Activated B cell treated with CpG ODN at 0.5 μM for 24 hours (primary cell): ENCODE data around the gene TUBA4A. TPM values are rescaled to one million over a fixed set of nuclear protein-coding genes. Genes with fewer than 3 reads are reported as not detected.

Experiments
- ATAC-seq: fragments of 200-7000 bp; cut with Tn5 transposase; one replicate; pipeline ENCODE4 v1.10.0; 2021; ENCODE audit warnings: low read depth, mild to moderate bottlenecking, moderate library complexity
- CTCF ChIA-PET: fragments of 350-600 bp; sonication (Branson Sonifier 250); formaldehyde crosslinking; loops from one replicate; lab custom pipeline; 2021; ENCODE audit warnings: antibody characterized with exemption; lab: Charles Lee
- POLR2A ChIA-PET: fragments of 350-600 bp; sonication (Branson Sonifier 250); formaldehyde crosslinking; loops from one replicate; lab custom pipeline; 2021; ENCODE audit warnings: antibody characterized with exemption; lab: Charles Lee
- DNase-seq: peaks from one replicate; pipeline ENCODE4 v3.0.0; 2022
- H3K27ac Mint-ChIP-seq: one replicate; pipeline ENCODE4 v1.8.0; 2020; ENCODE audit warnings: mixed read lengths
- H3K27me3 Mint-ChIP-seq: one replicate; pipeline ENCODE4 v1.8.0; 2021; ENCODE audit warnings: mixed read lengths
- H3K36me3 Mint-ChIP-seq: one replicate; pipeline ENCODE4 v1.8.0; 2021; ENCODE audit warnings: low read depth, mixed read lengths
- H3K4me1 Mint-ChIP-seq: one replicate; pipeline ENCODE4 v1.8.0; 2021; ENCODE audit warnings: mixed read lengths
- H3K4me3 Mint-ChIP-seq: one replicate; pipeline ENCODE4 v1.8.0; 2020; ENCODE audit warnings: mild to moderate bottlenecking, mixed read lengths
- H3K9me3 Mint-ChIP-seq: one replicate; pipeline ENCODE4 v1.8.0; 2020; ENCODE audit warnings: mixed read lengths
- CTCF ChIP-seq: fragments of 200-600 bp; IDR thresholded peaks from one replicate; pipeline ENCODE4 v1.8.0; 2022; ENCODE audit warnings: antibody characterized with exemption, mild to moderate bottlenecking
- intact Hi-C: fragments of 100-400 bp; cut with micrococcal nuclease; formaldehyde crosslinking; loops from one replicate; pipeline ENCODE4 v1.15.1; 2024
- total RNA-seq: library from RNA; stranded (reverse); gene quantifications from 2 replicates; pipeline ENCODE4 v1.2.3, GENCODE V29; 2022

TUBA4A gene
- total RNA-seq, 1 donor from 2014 or later, result 184 TPM

- Mint-ChIP-seq H3K36me3 (peaks cover 31% of the 10 kb centered on the region), H3K27me3 (no peaks in the 10 kb centered on the region), H3K4me3 (peak overlapping the region; percentile 89), H3K9me3 (no peaks in the 10 kb centered on the region), H3K27ac (peak overlapping the region; percentile 97), H3K4me1 (peaks cover 51% of the 10 kb centered on the region)
- ChIA-PET CTCF (interaction anchor here (0.6 to 11.9 kb wide), 18 partner anchors 16 to 248 kb away, joined by 3 to 155 read pairs (median 6); partner anchors contain the start of genes ABCB6, ANKZF1, ATG9A and CNPPD1), POLR2A (interaction anchor here (0.6 to 8.0 kb wide), 18 partner anchors 9 to 620 kb away, joined by 3 to 260 read pairs (median 10); partner anchors contain the start of genes ABCB6, ANKZF1, ATG9A and CNPPD1)
- peak; percentile 79 for DNase-seq
- intact Hi-C loops, result loop anchor here (2.0 to 5.0 kb wide), 2 partner anchors 264 to 567 kb away; partner anchors contain the start of genes CHPF, TMEM198 and TTLL4
- ATAC-seq, result peak; percentile 15
- TF ChIP-seq CTCF, result peak; percentile 62
These were observed 24.3 kb upstream of the TUBA4A start for GRCh38 chr2:219277703-219278654.

GRCh38 chr2:219274361-219274921 lies 20.7 kb upstream of the TUBA4A start:
- no peak for TF ChIP-seq CTCF
- CTCF ChIA-PET, result interaction anchor here (0.8 to 2.6 kb wide), 3 partner anchors 20 to 63 kb away, joined by 3 to 13 read pairs (median 3); no protein-coding TSS in a partner anchor
- DNase-seq, result no peak
- Mint-ChIP-seq H3K4me1 (peaks cover 29% of the 10 kb centered on the region), H3K4me3 (no peak overlapping the region), H3K27me3 (no peaks in the 10 kb centered on the region), H3K36me3 (peaks cover 2% of the 10 kb centered on the region), H3K27ac (no peak overlapping the region), H3K9me3 (no peaks in the 10 kb centered on the region)
- POLR2A ChIA-PET, result interaction anchor here (0.6 to 7.7 kb wide), 4 partner anchors 15 to 27 kb away, joined by 5 to 182 read pairs (median 12); partner anchors contain the start of genes GLB1L, STK16, TUBA4A and TUBA4B
- intact Hi-C loops, result no loop called here
- no peak for ATAC-seq

GRCh38 chr2:219273937-219274336 lies 20.2 kb upstream of the TUBA4A start:
- TF ChIP-seq CTCF, result no peak
- no peaks in the 10 kb centered on the region for H3K27me3 Mint-ChIP-seq
- ChIA-PET CTCF (interaction anchor here (1.3 to 2.6 kb wide), 2 partner anchors 21 to 63 kb away, joined by 3 to 13 read pairs; no protein-coding TSS in a partner anchor), POLR2A (interaction anchor here (1.0 to 7.7 kb wide), 3 partner anchors 20 to 27 kb away, joined by 8 to 182 read pairs (median 17); partner anchors contain the start of genes GLB1L, STK16, TUBA4A and TUBA4B)
- no peak for DNase-seq
- no peak for ATAC-seq
- no peak overlapping the region for H3K27ac Mint-ChIP-seq
- H3K9me3 Mint-ChIP-seq, result no peaks in the 10 kb centered on the region
- H3K36me3 Mint-ChIP-seq, result peaks cover 2% of the 10 kb centered on the region
- H3K4me3 Mint-ChIP-seq, result no peak overlapping the region
- peaks cover 29% of the 10 kb centered on the region for H3K4me1 Mint-ChIP-seq
- intact Hi-C loops, result no loop called here

- Mint-ChIP-seq H3K27me3 (no peaks in the 10 kb centered on the region), H3K27ac (no peak overlapping the region), H3K4me1 (peaks cover 19% of the 10 kb centered on the region), H3K9me3 (no peaks in the 10 kb centered on the region), H3K4me3 (no peak overlapping the region), H3K36me3 (peaks cover 2% of the 10 kb centered on the region)
- ATAC-seq, result no peak
- DNase-seq, result no peak
- intact Hi-C loops, result no loop called here
- TF ChIP-seq CTCF, result no peak
- ChIA-PET CTCF (interaction anchor here (2.6 kb wide), 1 partner anchor 22 kb away, joined by 13 read pairs; no protein-coding TSS in a partner anchor), POLR2A (no interaction called here)
These were observed 19.3 kb upstream of the TUBA4A start for GRCh38 chr2:219272995-219273394.
